ENCODE measurements around the gene ATP12A.

Gene ATP12A

DNA sequence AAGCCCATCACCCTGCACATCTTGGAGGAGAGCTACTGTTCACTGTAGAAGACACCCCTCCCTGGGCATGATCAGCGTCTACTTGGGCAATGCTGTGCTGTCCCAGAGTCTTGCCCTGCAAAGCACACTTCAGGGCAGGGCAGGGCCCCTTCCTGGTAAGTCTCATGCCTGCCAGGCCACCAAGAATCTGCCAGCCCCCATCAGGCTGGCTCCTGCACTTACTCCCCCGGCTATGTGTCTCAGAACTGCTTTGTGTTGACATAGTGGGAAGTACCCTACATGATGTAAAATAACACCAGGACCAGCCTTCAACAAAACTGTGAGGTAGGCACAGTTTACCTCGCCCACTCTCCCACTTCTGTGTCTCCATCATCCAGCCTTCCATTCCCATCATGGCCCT is 27.8 kb upstream of the ATP12A start:
- TF ChIP-seq, protein P1, sequence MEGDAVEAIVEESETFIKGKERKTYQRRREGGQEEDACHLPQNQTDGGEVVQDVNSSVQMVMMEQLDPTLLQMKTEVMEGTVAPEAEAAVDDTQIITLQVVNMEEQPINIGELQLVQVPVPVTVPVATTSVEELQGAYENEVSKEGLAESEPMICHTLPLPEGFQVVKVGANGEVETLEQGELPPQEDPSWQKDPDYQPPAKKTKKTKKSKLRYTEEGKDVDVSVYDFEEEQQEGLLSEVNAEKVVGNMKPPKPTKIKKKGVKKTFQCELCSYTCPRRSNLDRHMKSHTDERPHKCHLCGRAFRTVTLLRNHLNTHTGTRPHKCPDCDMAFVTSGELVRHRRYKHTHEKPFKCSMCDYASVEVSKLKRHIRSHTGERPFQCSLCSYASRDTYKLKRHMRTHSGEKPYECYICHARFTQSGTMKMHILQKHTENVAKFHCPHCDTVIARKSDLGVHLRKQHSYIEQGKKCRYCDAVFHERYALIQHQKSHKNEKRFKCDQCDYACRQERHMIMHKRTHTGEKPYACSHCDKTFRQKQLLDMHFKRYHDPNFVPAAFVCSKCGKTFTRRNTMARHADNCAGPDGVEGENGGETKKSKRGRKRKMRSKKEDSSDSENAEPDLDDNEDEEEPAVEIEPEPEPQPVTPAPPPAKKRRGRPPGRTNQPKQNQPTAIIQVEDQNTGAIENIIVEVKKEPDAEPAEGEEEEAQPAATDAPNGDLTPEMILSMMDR (IDR thresholded peaks at IDR 0.05), result no peak

DNA sequence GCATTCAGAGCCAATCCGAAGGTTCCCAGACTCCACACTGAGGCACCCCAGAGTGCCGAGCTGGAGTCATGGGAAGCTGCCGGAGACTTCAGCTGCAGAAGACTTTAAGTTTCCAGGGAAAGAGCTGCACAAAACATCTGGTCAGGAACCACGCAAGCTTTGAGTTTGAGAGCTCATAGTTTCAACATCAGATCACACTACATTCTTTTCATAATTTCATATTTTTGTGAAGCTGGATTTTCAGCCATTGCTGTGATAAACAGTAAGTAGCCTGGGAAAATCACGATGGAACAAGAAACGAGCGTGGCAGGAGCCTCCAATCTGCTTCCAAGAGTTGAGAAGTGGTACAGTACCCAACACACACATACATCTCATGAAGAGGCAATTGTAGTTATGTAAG is 25.5 kb upstream of the ATP12A start:
- TF ChIP-seq, protein P1 (IDR thresholded peaks at IDR 0.05), result no peak

DNA sequence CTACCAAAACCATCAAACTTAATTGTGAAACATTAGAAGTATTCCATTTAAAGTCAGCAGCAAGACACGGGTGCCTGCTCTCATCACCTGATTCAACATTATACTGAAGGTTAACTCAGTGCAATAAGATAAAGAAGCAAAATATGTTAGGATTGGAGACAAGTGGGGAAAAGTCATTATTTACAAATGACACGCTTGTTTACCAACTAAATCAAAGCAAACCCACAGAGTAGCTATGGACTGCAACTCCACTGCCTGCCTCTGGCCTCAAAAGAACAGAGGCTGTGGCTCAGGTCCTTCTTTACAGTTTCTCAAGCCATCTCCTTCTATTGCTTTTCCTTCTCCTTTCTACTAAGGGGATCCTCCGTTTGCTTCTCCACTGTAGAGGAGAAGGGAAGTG is 21.0 kb upstream of the ATP12A start:
- TF ChIP-seq, protein P1 (IDR thresholded peaks at IDR 0.05), result no peak

DNA sequence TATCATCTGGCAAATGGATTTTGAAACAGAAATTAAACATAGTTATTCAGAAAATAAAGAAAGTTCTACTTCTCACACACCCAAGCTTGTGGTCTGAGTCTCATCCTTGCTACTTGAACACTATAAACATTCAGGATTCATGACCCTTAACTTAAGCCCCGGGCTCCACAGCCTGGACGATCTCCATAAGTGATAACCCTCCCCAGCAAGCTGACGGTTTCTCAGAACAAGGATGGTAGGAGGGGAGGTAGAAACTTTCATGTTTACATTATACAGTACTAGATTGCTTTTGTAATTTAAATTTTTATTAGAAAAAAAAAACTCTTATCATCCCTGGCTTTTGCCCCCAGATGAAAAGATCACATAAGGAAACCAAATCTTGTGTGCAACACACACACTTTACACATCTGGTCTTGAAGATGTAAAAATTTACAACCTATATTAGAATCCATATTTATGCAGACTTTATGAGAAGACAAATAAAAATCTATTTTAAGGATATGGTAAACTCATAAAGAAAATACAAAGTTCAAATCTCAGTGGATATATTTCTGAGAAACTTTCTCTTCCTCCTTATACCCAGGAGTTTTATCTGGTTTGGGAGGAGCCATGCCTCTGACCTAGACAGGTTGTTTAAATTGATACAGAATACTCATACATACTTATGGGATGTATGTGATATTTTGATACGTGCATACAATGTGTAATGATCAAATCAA is 20.0 kb upstream of the ATP12A start:
- TF ChIP-seq, protein P1 (IDR thresholded peaks at IDR 0.05), result no peak

DNA sequence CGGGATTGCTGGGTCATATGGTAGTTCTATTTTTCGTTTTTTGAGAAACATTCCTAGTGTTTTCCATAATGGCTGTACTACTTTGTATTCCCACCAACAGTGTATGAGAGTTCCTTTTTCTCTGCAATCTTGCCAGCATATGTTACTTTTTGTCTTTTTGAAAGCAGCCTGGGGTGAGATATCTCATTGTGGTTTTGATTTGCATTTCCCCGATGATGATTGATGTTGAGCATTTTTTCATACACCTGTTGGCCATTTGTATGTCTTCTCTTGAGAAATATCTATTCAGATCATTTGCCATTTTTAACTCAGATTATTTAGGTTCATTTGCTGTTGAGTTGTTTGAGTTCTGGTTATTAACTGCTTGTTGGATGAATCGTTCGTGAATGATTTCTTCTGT is 18.5 kb upstream of the ATP12A start:
- TF ChIP-seq, protein P1 (IDR thresholded peaks at IDR 0.05), result no peak

DNA sequence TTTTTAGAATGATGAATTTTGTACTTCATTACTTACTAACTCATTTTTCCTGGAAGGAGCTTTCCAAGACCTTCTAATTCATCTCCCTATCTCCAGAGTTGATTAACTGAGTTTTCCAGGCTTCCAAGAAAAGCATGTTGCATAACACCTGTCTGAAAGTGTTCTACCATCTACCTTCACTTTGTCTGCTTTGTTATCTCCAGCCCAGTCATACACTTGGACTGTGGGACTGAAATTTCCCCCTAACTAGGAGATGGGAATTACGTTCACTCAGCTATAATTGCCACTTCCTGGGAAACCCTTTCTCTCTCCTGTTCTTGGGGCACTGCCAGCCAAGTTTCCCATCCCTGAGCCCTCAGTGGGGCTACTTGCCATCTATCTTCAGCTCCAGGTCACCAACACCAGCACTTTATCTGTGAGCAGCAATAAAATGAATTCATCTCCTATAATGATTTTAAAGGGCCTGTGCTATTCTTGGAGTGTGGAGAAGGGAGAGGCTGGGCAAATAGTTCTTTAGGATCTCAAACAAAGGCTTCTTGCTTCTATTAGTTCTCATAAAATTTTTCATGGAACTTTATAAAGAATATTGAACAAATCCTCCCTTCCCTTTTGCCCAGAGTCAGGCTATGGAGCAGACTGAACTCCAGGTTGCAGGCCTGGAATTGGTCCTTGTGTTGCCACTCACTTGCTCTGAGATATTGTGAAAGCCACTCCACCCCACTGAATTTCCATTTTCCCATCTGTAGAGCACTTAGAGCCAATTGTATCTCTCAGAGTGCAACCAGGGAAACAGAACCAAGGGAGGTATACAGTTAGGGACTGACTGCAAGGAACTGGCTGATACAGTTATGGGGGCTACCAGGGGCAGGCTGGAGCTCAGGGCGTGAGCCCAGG is 17.8 kb upstream of the ATP12A start:
- TF ChIP-seq, protein P1 (IDR thresholded peaks at IDR 0.05), result no peak

DNA sequence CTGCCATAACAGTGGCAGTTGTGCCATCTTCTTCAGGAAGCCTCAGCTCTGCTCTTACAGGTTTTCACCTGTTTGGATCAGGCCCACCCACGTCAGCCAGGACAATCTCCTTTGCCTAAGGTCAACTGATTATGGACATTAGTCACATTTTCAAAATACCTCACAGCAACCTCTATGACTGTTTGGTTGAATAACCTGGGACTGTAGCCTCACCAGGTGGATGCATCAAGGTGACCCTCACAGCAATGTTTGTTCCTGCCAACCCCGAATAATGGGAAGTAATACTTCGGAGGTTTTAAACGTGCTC is 17.2 kb upstream of the ATP12A start:
- TF ChIP-seq, protein P1 (IDR thresholded peaks at IDR 0.05), result no peak
